GM23338 (cell line): Measurements from ENCODE around the gene TMEM236. TPM values are rescaled to one million over a fixed set of nuclear protein-coding genes. Genes with fewer than 3 reads are reported as not detected.

ENCODE experiments used
- CTCF ChIP-seq, 2 experiments: fragments of 200-600 bp in 1 of 2; sonication (generic) in 1 of 2; conservative IDR thresholded peaks; 2 replicates each; pipeline versions ENCODE4 v1.5.1 to v1.6.1; 2016 to 2017; ENCODE audit warnings: antibody characterized with exemption in 2 of 2, low read depth in 2 of 2, mild to moderate bottlenecking in 2 of 2, moderate library complexity in 1 of 2
- REST ChIP-seq: IDR thresholded peaks from one replicate; pipeline ENCODE4 v1.6.1; 2018; ENCODE audit warnings: antibody characterized with exemption; ENCODE audit not compliant: unreplicated experiment
- microRNA counts: library from miRNA; unstranded; fragments of <30 nt; microRNA quantifications from one replicate; lab custom pipeline; 2017
- microRNA-seq: library from miRNA; unstranded; fragments of <30 nt; microRNA quantifications from one replicate; pipeline ENCODE4, GENCODE V29; 2017
- polyA plus RNA-seq: library from polyadenylated mRNA; unstranded; fragments of >200 nt; fragmentation: Nextera tagmentation; extraction: Ambion mirVana; gene quantifications from 2 replicates; pipeline ENCODE4 v1.2.1, GENCODE V29; 2016
- small RNA-seq: library from RNA; depleted of rRNA; stranded (forward); fragments of <200 nt; gene quantifications from one replicate; pipeline ENCODE3, GENCODE V24; 2014; ENCODE audit warnings: low replicate concordance
- total RNA-seq: library from RNA; depleted of rRNA; stranded (reverse); fragments of >200 nt; shearing (Covaris generic); gene quantifications from 2 replicates; pipeline ENCODE4 v1.2.3, GENCODE V29; 2014; rRNA removed

Gene TMEM236
- total and polyA plus RNA-seq, 2 experiments from 2014 or later = 0.03 TPM

- TF ChIP-seq REST = no peak
- TF ChIP-seq CTCF (conservative IDR thresholded peaks at IDR 0.05; ENCODE audit: low read depth in 2 of 2) = no peak
Observed at GRCh38 chr10:17848646-17849045, 96.6 kb downstream of the TMEM236 start (continued).

MicroRNA genes within 50 kb of the gene (microRNA counts, 767-probe panel; counts per million panel counts)
- microRNA hsa-miR-511 (lab: Ali Mortazavi, UCI) = not detected

Small RNA genes within 50 kb of the gene (microRNA-seq; reads per million reads assigned to microRNA genes)
- not detected for gene MIR511

Small RNA genes within 50 kb of the gene (small RNA-seq; reads per million reads assigned to genes)
- gene MIR511 = not detected

Other genes with a start within 250 kb of the TMEM236 start
- gene HACD1, start 134.8 kb upstream of the TMEM236 start, total RNA-seq = 32.2 and 34.1 TPM in 2 replicates
- gene HACD1, start 134.8 kb upstream of the TMEM236 start, polyA plus RNA-seq = 66.2 and 70.1 TPM in 2 replicates
- gene STAM, start 108.0 kb upstream of the TMEM236 start, total RNA-seq = 29.8 and 40.5 TPM in 2 replicates
- gene STAM, start 108.0 kb upstream of the TMEM236 start, polyA plus RNA-seq = 24.6 and 28.8 TPM in 2 replicates
- 0.04 TPM in 1 of 2 replicates, not detected in the other for gene MRC1, start 57.1 kb downstream of the TMEM236 start, total RNA-seq
- not detected in 2 replicates for gene MRC1, start 57.1 kb downstream of the TMEM236 start, polyA plus RNA-seq
- not detected in 2 replicates for gene SLC39A12, start 199.7 kb downstream of the TMEM236 start, total RNA-seq
- not detected in 2 replicates for gene SLC39A12, start 199.7 kb downstream of the TMEM236 start, polyA plus RNA-seq